Measurements from ENCODE around the gene FBXO15.
A peak's percentile ranks its signal among the peaks of the same experiment; 100 is the strongest.

Gene FBXO15

DNA sequence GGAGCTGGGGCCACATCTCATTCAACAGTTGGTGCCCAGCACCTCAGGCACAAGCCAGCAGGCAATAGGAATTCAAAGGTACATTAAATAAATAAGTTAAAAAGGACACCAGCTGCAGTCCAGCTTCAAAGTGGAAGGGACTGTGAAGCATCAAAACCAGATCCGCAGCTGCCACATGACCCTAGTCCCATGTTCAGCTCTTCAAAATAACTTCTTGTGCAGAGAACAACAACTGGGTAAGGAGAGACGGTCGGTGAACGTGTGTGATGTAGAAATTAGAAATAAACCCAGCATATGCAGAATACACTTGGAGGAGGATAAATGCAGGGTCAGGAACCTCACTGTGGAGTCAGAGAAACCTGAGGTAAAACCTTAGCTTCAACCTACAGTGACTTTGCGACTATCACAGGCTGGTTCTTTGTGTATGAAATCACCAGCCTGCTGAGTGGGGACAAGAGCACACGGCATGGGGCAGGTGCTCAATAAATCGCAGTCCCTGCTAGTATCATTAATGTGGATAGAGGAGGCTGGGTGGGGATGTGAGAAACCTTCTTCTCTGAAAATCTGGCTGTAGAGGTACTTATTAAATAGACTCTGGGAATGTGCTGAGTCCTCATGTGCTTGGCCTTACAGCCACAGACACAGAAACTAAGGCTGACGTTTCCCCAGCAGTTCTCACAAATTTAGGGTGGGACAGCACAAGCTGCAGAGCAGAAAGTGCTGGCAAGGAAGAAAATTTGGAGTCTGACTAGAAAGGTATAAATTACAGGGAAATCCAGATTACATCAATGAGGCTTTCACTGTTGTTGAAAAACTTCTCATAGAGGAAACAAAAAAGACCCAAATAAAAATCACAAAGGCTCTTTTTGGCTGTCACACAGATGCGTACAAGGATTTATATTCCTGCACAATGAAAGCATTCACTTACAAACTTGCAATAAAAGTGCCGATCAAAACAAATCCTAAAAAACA lies 20.7 kb downstream of the FBXO15 start:
- TF ChIP-seq CTCF (IDR thresholded peaks at IDR 0.05; ENCODE audit: low read depth, low read length, missing control alignments) = no peak
- no peak overlapping the region for H3K4me3 ChIP-seq (ENCODE audit: low read depth, low read length)
- in situ Hi-C loops (cut with HindIII; ENCODE audit: low sequenced_read_pairs) = no loop called here
- no peak for DNase-seq (ENCODE audit: low read depth)

GRCh38 chr18:74124642-74125041 lies 23.0 kb downstream of the FBXO15 start:
- in situ Hi-C loops (cut with HindIII; ENCODE audit: low sequenced_read_pairs) = no loop called here
- no peak overlapping the region for H3K4me3 ChIP-seq (ENCODE audit: low read depth, low read length)
- no peak for TF ChIP-seq CTCF (IDR thresholded peaks at IDR 0.05; ENCODE audit: low read depth, low read length, missing control alignments)
- no peak for DNase-seq (ENCODE audit: low read depth)

DNA sequence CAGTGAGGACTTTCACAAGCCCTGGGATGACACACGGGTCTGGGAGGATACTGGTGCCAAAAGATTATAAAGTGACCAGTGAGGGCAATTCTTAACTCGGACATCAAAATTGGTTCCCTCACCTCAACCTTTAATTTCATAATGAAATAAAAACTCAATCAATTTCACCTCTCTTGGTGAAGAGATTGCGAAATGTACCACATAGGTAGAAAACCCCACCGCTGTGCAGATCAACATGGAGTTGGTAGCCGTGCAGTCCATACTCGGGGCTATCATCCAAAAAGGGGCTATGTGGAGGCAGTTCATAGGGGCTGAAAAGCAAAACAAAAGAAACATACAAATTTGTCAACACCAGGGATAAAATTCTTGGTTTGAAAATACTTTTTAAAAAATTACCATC lies 24.4 kb downstream of the FBXO15 start:
- no peak for DNase-seq (ENCODE audit: low read depth)
- no peak overlapping the region for H3K4me3 ChIP-seq (ENCODE audit: low read depth, low read length)
- in situ Hi-C loops (cut with HindIII; ENCODE audit: low sequenced_read_pairs) = no loop called here
- TF ChIP-seq CTCF (IDR thresholded peaks at IDR 0.05; ENCODE audit: low read depth, low read length, missing control alignments) = no peak

DNA sequence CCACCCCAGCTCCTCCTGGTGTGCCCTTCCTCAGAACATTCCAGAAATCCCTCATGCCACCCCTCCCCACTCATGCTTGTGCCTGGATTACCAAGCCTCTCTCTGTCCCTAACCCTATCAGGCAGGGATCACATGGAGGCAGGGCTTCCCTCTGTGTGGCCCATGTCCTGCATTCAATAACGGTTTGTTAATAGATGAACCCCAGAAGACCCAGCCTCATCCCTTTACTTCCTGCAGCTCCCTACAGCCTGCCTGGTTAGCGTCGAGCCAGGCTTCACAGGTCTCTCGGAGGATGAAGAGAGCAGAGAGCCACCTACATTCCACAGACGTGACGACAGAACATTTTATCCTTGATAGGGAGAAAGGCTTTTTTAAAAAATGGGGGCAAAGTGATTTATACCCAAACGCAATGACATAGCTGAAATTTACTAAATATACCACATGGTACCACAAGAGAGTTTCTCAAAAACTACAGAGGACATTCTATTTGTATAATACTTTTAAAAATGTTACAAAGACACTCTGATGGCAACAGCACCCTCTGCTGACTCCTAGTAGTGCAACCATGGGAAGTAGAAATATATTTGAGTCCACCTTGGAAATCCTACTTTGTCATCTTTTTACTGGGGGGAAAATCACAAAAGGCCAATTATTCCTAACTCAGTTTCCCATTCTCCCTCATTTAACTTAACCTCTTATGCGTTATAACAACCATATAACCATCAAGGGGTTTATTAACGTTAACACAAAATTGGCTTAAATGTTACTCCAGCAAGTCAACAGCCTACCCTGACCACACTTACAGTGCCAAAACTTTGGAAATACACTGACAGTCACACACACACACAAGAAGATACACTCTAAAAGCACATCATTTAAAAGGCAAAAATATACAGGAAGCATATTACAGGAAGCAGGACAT lies 30.7 kb downstream of the FBXO15 start:
- peak; percentile 83 for TF ChIP-seq CTCF (IDR thresholded peaks at IDR 0.05; ENCODE audit: low read depth, low read length, missing control alignments)
- peak; percentile 51 for DNase-seq (ENCODE audit: low read depth)
- no peak overlapping the region for H3K4me3 ChIP-seq (ENCODE audit: low read depth, low read length)
- in situ Hi-C loops (cut with HindIII; ENCODE audit: low sequenced_read_pairs) = no loop called here

GRCh38 chr18:74115046-74115445 lies 32.6 kb downstream of the FBXO15 start:
- in situ Hi-C loops (cut with HindIII; ENCODE audit: low sequenced_read_pairs) = no loop called here
- H3K4me3 ChIP-seq (ENCODE audit: low read depth, low read length) = no peak overlapping the region
- DNase-seq (ENCODE audit: low read depth) = no peak
- TF ChIP-seq CTCF (IDR thresholded peaks at IDR 0.05; ENCODE audit: low read depth, low read length, missing control alignments) = no peak

DNA sequence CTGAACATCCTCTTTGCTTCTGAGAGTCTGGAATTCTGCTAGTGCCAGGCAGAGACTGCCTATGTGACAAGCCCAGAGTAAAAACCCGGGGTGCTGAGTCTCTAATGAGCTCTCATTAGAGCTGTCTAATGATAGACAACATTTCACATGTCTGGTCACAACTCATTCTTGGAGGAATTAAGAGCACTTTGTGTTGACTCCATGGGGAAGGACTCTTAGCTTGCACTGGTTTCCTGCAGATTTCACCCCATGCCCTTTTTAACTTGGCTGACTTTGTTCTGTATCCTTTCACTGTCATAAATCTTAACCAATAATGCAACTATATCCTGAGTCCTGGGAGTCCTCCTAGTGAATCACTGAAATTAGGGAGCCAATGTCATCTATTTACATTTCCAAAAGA lies 33.5 kb downstream of the FBXO15 start:
- in situ Hi-C loops (cut with HindIII; ENCODE audit: low sequenced_read_pairs) = no loop called here
- no peak for DNase-seq (ENCODE audit: low read depth)
- H3K4me3 ChIP-seq (ENCODE audit: low read depth, low read length) = no peak overlapping the region
- TF ChIP-seq CTCF (IDR thresholded peaks at IDR 0.05; ENCODE audit: low read depth, low read length, missing control alignments) = no peak
